Right atrium auricular region (tissue), 2 donors: ENCODE measurements around the gene GIMAP7. TPM values are rescaled to one million over a fixed set of nuclear protein-coding genes. Genes with fewer than 3 reads are reported as not detected.
"Not testable (repeated sequence)": the region's sequence is repeated elsewhere in the genome, so short reads cannot be mapped to it uniquely, and the experiment has no call there.

Experiments
- DNase-seq: peaks from one replicate; pipeline ENCODE4 v3.0.0-alpha.2; 2019; ENCODE audit warnings: low spot score
- H3K27ac ChIP-seq, 2 donors: fragments of 200-600 bp; sonication (generic); 1 replicate in 1 of 2; 2 replicates in 1 of 2; pipeline ENCODE4 v1.5.1; 2016 to 2019
- H3K27me3 ChIP-seq, 2 donors: fragments of 200-600 bp; sonication (generic); one replicate each; pipeline versions ENCODE4 v1.5.1 to v1.6.0; 2017 to 2019
- H3K36me3 ChIP-seq: fragments of 200-600 bp; sonication (generic); one replicate; pipeline ENCODE4 v1.5.1; 2016
- H3K4me1 ChIP-seq, 2 donors: fragments of 200-600 bp; sonication (generic); one replicate each; pipeline versions ENCODE4 v1.5.1 to v1.6.0; 2017 to 2019
- H3K4me3 ChIP-seq, 2 donors: fragments of 200-600 bp; sonication (generic); 1 replicate in 1 of 2; 2 replicates in 1 of 2; pipeline ENCODE4 v1.5.1; 2017 to 2019; ENCODE audit warnings: mild to moderate bottlenecking in 1 of 2, moderate library complexity in 1 of 2
- H3K9me3 ChIP-seq, 2 donors: fragments of 200-600 bp; sonication (generic); one replicate each; pipeline ENCODE4 v1.5.1; 2019
- CTCF ChIP-seq, 2 donors: fragments of 200-600 bp; sonication (generic); IDR thresholded peaks; one replicate each; pipeline ENCODE4 v1.5.1; 2019; ENCODE audit warnings: antibody characterized with exemption in 2 of 2
- total RNA-seq, 2 donors: library from RNA; depleted of rRNA; stranded (reverse); fragments of >200 nt; gene quantifications; one replicate each; pipeline ENCODE4 v1.1.0, GENCODE V29; 2016

The GIMAP7 gene
- total RNA-seq, 2 donors from 2014 or later: 12.7 to 12.9 TPM

GRCh38 chr7:150515248-150516147, 826 bp downstream of the GIMAP7 start:
- H3K36me3 ChIP-seq: no peaks in the 10 kb centered on the region

DNA sequence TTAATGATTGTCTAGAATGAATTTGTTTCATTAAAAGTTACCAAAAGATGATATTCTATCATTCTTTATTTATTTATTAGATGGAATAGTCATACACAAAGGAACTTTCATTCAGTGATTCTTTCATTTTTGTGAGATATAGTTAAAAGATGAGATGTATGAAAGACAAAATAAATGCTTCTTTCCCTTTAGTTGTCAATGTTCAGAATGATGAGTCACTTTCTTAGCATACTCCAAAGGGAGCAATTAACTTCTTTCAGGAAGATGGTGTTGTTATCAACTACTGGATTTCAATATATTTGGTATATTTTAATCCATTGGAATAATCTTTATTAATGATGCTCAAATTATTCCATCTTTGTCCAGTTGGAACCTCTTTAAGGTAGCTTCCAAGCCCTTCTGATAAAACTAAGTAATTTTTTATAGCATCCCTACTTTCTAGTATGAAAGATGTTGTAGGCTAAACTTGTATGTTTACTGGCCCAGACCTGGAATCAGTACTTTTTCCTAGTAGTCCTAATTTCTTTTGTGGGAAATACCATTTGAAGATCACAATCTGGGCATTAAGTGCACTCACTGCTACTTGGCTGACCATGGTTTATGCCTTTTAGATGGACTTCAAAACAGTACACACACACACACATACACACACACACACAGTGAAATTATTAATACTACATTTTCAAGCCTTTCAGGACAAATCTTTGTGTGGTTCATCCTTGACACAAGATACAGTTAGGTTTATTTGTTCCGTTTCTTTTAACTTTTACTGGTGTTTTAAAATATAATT, 2.5 kb downstream of the GIMAP7 start:
- Histone ChIP-seq H3K27ac (peak overlapping the region; percentile 62 to 78), H3K4me3 (peak overlapping the region; percentile 39 to 46), H3K36me3 (no peaks in the 10 kb centered on the region), H3K27me3 (no peaks in the 10 kb centered on the region), H3K4me1 (no peaks in the 10 kb centered on the region), H3K9me3 (no peaks in the 10 kb centered on the region)
- TF ChIP-seq CTCF (IDR thresholded peaks at IDR 0.05): no peak
- DNase-seq: no peak

More at GRCh38 chr7:150515248-150516147, 826 bp downstream of the GIMAP7 start:
- H3K9me3 ChIP-seq: peaks cover 0 to 4% of the 10 kb centered on the region in 2 donors
- no peaks in the 10 kb centered on the region for H3K4me1 ChIP-seq
- TF ChIP-seq CTCF (IDR thresholded peaks at IDR 0.05): no peak
- H3K4me3 ChIP-seq: peak overlapping the region; percentile 39 to 46
- no peaks in the 10 kb centered on the region for H3K27me3 ChIP-seq
- no peak for DNase-seq
- H3K27ac ChIP-seq: peak overlapping the region; percentile 62 to 78

GRCh38 chr7:150519310-150519709, 4.6 kb downstream of the GIMAP7 start:
- TF ChIP-seq CTCF (IDR thresholded peaks at IDR 0.05): no peak
- Histone ChIP-seq H3K4me1 (no peaks in the 10 kb centered on the region), H3K36me3 (no peaks in the 10 kb centered on the region), H3K9me3 (no peaks in the 10 kb centered on the region), H3K27ac (peak overlapping the region; percentile 62 to 78), H3K4me3 (peak overlapping the region; percentile 16 to 46), H3K27me3 (no peaks in the 10 kb centered on the region)
- no peak for DNase-seq

- H3K27me3 ChIP-seq: no peaks in the 10 kb centered on the region
- no peaks in the 10 kb centered on the region for H3K36me3 ChIP-seq
- DNase-seq: no peak
- H3K4me3 ChIP-seq: peak overlapping the region; percentile 12 to 16
- no peak for TF ChIP-seq CTCF (IDR thresholded peaks at IDR 0.05)
- H3K4me1 ChIP-seq: no peaks in the 10 kb centered on the region
- peak overlapping the region; percentile 43 to 78 for H3K27ac ChIP-seq
- no peaks in the 10 kb centered on the region for H3K9me3 ChIP-seq
These were observed 5.5 kb downstream of the GIMAP7 start for GRCh38 chr7:150520145-150520544.

- not testable (repeated sequence) for H3K36me3 ChIP-seq, H3K27ac ChIP-seq, H3K9me3 ChIP-seq, DNase-seq, H3K4me1 ChIP-seq, H3K4me3 ChIP-seq, H3K27me3 ChIP-seq
These were observed 8.3 kb downstream of the GIMAP7 start for GRCh38 chr7:150522931-150523330.

- Histone ChIP-seq H3K9me3 (peaks cover 0 to 9% of the 10 kb centered on the region in 2 donors), H3K36me3 (no peaks in the 10 kb centered on the region), H3K27me3 (no peaks in the 10 kb centered on the region), H3K27ac (no peak overlapping the region), H3K4me3 (no peak overlapping the region), H3K4me1 (no peaks in the 10 kb centered on the region)
- no peak for TF ChIP-seq CTCF (IDR thresholded peaks at IDR 0.05)
- no peak for DNase-seq
These were observed 9.3 kb downstream of the GIMAP7 start for GRCh38 chr7:150524018-150524417.
